NCI-H1417 treated with DMSO at 0.1 percent for 48 hours (cell line): ENCODE data around the gene HSPA12B.
A peak's percentile ranks its signal among the peaks of the same experiment; 100 is the strongest.

Experiments used
- DNase-seq: peaks from one replicate; lab custom pipeline; 2025; lab: John Stamatoyannopoulos, UW

The HSPA12B gene

DNA sequence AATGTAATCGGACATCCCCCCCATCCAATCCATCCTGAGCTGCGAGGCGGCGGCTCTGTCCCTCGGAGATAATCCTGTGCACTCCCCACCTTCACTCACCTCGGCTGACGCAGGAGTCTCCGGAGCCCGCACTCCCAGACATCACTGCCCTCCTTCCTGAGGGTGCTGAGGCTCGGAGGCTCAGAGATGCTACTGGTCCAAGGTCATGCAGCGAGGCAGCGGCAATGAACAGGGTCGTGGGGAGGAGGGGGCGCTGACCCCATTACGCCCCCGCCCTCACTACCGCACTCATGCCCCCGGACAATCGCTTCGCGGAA lies 34.6 kb downstream of the HSPA12B start:
- DNase-seq, result no peak

DNA sequence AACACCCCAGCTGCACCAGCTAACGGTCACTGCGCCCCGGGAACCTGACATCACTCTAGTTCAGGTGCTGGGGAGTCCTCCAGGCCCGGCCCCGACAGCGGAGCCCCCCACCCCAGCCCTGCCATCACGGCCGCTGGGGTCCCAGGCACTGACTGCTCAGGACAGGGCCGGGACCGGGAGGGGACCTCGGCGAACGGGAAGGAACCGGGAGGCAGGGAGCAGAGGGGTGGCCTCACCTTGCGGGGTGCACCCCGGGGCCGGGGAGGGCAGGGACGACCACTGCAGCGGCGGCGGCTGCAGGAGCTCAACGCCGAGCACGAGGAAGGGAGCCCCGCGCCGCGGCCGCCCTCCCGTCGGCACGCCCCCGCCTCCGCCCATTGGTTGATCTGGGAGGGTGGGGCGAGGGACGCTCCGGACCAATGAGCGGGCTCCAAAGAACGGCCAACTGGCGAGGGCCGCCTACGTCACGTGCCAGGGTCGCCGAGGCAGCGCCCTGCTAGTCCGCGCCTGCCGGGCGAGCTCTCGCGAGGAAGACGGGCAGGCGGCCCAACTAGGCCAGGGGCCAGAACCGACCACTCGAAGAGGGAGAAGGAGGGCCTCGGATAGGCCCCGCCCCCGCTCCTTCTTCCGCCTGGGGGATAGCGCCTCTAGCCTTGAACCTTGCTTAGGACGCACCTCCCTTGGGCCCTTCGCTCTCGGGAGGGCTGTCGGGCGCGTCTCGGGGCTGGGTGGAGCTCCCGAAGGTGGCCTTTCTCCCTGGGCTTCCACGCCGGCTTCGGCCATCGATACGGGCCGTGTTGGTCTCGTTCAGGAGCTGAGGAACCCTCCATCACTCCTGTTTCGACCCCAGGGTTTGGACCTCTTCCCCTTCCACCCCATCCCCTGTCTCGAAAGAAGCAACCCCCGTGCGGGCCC lies 35.2 kb downstream of the HSPA12B start, which contains the start of gene ADISSP:
Gene ADISSP (minus strand): TSS at position 327 of the 915 bp plus-strand sequence. CDS start 7,653 bp downstream, outside the sequence.
- peak; percentile 93 for DNase-seq

DNA sequence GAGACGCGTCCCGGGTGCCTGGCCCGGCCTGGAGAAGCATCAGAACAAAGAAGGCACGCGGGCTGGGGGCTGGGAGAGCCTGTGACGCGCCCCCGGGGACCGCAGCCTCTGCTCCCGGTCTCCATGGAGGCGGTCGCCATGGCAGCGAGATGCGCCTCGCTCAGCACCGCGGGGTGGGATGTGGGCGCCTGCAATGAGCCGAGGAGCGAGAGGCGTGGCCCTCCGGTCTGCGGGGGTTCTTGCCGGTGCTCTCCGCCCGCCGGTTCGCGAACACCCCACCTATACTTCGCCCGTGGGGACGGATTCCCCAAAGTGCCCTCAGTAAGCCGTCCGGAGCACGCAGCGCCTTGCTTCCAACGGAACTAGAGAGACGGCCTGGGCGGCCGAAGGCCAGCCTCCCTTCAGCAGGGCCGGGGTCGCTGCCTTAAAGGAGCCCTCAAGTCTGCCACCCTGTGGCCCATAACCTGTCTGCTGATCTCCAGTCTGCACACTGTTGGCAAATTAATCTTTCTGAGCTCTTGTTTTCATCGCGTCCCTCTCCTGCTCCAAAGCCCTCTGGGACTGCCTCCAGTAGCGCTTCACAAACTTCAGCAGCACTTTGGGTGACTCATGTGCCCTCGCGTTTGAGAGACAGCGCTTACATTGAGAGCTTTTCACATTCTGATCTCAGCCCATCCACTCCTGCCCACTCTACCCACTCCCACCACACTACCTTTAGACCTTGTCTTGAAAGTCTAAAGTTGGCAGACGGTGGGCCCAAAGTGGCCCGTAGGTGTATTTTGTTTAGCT lies 36.1 kb downstream of the HSPA12B start:
- peak; percentile 85 for DNase-seq

DNA sequence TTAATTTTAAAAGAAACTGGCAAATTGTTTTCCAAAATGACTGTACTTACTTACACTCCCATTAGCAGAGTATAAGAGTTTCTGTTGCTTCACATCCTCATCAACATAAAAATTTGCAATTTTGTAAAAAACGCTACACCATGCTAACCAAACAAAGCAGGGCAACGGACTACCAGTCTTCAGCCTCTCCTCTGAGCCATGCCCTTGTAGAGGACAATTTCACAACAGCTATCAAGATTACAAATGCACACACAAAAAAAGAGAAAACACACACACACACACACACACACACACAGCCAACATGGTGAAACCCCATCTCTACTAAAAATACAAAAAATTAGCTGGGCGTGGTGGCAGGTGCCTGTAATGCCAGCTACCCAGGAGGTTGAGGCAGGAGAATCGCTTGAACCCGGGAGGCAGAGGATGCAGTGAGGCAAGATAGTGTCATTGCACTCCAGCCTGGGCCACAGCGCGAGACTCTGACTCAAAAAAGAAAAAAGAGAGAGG lies 39.1 kb downstream of the HSPA12B start:
- DNase-seq, result no peak

DNA sequence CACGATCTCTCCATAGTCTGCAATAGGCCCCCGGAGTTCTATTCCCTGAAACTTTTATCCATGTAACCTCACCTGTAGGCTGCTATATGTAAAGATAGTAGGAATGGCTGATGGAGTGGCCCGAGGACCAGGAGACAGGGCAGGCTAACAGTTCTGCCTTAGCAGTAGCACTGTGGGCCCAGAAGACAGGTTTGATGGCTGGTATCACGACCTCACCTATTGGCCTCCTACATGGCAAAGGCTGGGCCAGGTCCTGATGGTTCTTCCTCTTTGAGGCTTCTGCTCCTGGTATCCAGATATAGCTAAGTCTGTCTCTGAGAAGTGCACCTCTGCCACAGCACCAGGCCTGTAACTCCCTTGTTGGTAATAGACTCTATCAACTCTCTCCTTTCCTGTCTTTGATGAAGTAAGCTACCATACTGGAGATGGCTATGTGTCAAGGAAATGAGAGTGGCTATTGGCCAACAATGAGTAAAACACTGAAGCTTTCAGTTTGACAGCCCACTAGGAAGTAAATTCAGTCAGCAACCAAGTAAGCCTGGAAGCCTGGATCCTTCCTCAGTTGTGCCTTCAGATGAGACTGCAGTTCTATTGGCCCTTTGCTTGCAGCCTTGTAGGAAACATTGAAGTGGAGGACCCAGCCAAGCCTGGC lies 43.1 kb downstream of the HSPA12B start:
- no peak for DNase-seq

DNA sequence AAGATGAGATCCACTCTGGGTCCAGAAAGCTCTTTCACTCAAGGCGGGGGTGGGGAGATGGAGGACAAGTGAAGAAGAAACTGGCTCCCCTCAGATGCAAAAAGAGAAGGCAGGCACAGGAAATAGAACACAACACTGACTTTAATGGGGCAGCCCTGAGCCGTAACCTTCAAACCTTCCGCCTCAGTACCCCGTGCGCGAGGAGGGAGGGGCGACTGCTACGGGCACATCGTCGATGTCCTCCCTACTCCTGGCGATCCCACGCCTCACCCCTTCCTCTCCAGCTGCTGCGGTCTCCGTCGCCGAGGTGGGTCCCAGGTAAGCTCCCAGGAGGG lies 44.9 kb downstream of the HSPA12B start:
- no peak for DNase-seq

DNA sequence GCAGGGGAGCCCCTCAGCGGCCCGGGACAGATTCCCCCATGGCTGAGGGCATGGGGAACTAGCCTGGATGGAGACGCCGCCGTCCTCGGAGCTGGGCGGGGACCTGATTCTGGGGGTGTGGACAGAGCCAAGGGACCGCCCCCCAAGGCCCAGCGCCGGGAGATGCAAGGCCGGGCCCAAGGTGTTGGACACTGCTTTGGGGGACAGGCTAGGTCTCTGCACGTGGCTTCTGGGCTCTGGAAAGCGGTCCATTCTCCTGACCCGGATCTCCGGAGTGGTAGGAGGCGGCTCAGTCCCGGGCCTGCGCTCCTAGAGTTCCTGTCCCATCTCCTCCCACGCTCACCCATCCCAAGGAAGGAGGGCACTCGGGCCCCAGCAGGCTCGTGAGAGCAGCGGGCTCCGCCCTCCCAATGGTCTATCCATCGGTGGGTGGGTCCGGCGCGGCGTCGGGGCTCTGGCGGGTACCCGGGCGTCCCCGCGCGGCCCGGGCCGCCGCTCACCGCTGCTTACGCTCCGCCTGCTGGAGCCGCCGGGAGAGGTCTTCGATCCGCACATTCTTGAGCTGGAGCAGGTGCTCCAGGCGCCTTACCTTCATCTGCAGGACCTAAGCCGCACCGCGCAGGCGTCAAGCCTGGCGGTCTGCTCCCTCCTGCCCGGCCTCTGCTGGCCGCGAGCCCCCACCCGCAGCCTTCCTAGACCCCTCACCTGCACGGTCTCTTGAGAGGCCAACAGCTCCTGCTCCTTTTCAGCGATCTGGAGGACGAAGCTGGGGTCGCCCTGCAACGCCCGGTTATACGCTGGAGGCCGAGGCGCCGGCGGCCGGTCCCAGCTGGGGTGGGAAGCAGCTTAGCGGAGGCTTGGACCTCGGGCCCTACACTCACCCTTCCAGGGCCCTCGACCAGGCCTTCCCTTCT lies 45.5 kb downstream of the HSPA12B start:
- DNase-seq, result no peak

DNA sequence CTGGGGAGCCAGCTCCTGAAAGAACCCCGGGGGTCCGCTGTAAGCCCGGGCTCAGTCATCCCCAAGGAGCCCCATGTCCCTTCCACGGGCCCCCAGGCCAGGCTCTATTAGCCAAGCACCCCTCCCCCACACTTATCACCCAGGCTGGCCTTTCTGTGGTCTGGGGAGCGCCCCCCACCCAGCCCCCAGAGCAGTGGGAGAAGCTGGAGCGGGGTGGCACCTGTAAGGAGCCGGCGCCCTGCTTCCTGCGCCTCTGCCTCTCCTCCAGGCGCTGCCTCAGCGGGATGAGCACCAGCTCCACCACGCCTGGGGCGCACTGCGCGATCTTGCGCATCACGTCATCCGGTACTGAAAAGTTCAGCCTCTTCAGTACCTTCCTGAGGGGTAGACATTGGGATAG lies 46.5 kb downstream of the HSPA12B start:
- no peak for DNase-seq

DNA sequence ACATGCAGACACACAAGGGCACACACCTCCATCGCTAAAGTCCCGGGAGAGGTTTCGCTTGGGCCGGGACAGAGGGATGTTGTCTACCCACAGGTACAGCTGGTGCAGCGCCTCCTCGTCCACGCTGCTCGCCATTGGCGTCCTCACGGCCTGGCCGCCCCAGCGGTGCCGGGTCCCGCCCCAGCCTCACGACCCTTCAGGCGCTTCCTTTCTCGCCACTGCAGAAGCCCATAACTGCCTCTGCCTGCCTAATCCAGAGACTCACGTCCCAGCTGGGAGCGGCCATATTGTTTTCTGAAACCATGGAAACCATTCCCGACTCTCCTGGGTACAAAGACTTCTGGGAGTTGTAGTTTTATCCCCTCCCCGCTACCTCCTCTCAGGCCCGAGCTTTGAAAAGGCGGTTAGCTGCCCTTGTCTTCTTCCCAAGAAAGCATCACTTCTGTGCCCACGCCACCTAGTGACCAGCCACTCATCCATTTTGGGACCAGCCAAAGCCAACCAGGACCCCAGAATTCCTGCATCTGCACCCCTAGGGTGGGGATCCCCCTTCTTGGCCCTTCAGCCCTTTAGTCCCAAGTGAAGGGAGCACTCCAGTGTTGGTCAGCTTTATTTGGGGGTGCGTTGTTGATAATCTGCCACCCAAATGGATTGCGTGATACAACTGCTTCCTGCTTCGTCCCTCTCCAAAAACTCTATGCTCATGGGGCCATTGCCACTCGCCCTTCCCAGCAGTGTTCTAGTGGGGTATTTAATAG lies 48.8 kb downstream of the HSPA12B start, which contains the start of gene SPEF1:
Gene SPEF1 (minus strand): TSS at position 296 of the 758 bp plus-strand sequence. CDS start 161 bp downstream, at position 135.
- DNase-seq, result peak; percentile 81

DNA sequence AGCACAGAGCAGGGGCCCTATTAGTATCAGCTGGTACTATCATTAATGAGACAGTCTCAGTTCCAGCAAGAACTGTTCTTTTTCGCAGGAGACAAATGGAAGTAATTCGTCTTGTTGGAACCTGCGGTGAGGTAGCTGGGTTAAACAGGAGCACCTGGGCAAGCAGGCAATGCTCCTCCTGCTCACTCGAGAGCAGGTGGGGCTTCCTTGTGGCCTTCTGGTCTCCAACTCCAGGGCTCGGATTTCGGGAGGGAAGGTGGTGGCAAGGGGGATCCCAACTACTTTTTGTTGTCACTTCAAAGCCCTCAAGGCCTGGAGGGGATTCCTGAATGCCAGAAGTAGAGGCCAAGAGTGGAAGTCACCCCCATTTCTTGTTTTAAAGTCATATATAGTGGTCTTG lies 50.1 kb downstream of the HSPA12B start:
- DNase-seq, result no peak

DNA sequence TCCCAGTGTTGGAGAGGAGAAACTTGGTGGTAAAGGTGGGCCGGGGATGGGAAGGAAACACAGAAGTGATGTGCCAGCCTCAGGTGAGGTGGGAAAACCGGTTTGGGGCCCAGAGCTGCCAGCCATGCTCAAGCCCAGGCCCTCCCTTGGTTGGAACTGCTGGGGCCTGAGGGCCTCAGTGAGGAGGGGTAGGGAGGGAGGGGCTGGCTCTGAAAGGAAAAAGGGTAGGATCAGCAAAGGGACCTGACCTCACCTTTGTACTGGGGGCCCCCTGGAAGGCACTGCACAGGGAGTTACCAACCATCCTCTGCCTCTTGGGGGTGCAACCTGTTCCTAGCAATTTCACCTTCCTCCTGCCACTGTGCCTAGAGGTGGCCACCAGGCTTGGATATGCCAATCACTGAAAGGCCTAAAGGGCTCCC lies 50.6 kb downstream of the HSPA12B start:
- DNase-seq, result no peak

DNA sequence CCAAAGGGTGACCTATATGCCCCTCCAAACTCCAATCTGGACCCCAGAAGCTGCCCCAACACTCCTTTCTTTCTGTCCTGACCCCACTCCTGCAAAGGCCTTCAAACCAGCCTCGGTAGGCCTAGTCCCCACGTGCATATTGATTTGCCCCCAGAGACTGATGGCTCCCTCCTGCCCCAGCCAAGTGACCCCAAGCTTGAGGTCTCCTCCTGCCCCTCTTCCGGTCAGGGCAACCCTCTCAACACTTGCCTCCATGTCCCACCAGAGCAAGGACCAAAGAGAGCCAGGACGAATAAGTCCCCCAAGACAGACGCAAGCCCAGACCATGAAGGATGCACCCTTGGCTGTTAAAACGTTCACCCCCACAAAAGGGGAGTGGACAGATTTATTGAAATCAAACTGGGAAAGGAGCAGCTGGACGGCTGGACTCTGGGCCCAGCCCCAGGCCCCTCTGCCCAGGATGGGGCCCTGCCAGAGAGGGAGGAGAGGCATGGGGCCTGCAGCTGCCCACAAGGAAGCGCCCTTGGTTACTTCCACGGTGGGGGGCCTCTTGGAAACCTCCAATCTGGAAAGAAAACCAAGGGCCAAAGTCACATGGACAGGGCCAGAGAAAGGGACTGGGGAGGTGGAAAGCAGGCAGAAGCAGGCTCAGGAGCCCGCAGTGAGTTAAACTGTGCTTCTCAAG lies 51.2 kb downstream of the HSPA12B start:
- DNase-seq, result no peak

DNA sequence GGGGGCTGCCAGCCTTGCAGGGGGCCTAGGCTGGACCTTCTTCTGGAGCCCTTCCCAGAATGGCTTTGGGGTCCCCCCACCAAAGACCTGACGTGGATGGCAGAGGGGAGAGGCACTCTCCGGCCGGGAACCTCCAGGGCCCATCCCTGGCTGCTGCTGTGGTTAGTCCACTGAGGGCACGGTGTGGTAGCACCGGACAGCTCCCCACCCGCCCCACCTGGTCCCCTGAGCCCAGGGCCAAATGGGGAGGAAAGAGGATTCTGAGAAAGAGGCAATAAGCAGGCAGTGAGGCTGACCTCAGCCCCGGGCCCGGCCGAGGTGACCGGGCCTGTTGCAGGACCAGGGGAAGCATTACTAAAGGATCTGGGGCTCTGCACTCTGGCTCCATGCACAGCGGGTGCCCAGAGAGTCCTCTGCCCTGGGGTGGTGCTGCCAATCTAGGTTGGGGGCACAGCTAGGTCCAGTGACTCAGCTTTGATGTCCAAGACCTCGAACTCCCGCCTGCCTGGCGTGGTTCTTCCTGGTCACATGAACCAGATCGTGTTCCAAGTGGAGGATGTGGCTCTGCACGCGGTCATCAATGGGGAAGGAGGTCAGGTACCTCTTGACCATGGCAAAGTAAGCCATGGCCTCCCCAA lies 51.9 kb downstream of the HSPA12B start:
- DNase-seq, result no peak

DNA sequence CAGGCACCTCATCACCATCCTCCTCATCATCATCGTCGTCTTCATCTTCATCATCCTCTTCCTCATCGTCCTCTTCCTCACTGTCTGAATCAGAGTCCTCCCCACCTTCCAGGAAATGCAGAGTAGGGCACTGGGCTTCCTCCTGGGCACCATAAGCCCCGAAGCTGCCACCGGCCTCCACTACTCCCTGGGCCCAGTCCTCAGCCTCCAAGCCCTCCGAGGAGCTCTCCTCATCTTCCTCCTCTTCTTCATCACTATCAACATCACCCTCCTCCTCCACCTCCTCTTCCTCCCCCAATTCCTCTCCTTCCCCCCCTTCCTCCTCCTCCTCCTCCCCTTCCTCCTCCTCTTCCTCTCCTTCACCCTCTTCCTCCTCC lies 52.4 kb downstream of the HSPA12B start:
- no peak for DNase-seq

DNA sequence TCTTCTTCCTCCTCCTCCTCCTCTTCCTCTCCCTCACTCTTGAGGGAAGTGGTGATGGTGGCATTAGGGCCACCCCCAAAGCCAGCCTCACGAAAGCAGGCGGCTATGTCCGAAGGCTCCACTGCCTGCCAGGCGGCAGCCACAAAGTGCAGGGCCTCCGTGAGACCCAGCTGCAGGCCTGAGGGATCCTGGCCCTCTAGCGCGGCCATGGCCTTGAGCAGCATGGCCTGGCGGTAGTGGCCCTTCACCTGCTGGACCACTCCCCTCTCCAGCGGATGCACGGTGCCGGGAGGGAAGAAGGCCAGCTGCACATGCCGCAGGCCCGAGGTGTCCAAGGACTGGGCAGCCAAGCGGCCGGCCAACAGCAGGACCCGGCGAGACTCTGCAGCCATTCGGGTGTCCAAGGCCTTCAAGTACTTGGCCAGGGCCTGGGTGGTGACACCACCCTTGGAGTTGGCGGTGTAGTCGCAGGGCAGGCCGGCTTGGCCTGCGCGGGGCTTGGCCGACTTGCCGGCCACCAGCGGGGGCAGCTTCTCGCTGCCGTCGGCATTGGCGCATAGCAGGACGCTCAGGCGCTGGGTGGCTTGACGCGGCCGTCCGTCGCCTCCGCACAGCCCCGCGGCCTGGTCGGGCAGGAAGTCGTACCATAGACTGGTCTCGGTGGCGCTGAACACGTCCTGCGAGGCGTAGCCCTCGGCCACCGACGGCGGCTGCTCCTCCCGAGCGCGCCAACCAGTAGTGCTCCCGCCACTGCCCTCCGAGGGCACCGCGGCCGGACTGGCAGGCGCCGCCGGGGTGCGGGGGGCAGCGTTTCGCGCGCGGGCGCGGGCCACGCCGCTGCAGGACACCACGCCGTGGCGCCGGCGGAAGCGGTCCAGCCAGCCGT lies 53.0 kb downstream of the HSPA12B start:
- no peak for DNase-seq

DNA sequence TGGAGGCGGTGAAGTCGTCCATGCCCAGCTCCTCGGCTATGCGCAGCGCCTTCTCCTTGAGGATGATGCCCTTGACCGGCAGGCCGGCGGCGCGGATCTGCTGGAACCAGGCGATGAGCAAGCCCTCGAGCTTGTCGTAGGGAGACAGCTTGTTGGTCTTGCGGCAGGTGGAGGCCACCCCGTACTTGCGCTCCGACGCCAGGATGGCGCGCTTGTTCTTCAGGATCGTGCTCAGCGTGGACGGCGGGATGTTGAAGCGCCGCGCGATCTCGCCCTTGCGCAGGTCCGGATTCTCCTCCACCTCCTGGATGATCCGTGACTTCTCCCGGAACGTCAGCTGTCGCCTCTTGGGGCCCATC lies 53.6 kb downstream of the HSPA12B start:
- peak; percentile 6 for DNase-seq

DNA sequence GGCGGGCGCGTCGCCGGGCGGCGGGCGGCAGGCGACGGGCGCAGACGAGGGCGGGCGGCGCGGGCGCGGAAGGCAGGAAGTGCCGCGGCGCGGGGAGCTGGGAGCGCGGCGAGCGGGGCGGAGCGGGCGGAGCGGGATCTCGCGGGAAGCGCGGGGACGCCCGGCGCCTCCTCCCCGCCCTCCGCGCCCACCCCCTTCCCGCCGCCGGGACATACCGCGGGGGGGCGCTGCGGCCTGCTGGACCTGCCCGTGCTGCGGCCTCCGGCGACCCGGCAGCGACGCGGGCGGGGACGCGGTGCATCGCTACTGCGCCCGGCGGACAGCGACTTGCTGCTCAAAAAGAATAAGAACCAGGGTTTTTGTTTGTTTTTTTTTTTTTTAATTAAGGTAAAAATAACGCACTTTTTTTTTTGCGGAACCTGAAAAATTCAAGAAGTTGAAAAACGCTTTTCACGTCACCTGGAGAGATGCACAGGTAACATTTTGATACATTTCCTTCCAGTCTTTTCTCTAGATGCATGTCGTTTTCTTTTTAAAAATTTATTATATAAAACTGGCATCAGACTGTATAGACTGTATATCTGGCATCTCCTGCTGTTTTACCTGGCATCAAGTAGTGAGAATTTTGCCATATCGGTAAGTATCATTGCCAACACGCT lies 54.3 kb downstream of the HSPA12B start, which contains the start of gene CENPB:
Gene CENPB (minus strand): TSS at position 76 of the 659 bp plus-strand sequence. CDS start 257 bp downstream, outside the sequence.
- DNase-seq, result peak; percentile 51
